Measurements from ENCODE around the gene CROCC.

Gene CROCC

DNA sequence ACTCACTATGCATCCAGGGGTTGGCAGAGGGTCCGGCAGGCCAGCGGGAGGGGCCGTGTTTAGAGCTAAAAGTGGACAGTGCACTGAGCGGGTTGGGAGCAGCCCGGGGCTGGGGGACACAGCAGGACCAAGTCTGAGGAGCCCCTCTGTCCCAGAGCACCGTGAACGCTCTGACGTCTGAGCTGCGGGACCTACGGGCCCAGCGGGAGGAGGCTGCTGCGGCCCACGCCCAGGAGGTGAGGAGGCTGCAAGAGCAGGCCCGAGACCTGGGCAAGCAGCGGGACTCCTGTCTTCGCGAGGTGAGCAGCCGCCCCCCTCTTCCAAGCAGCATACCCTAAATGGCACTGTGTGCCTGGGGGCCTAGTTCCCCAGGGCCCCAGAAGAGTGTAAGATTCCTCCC, 32.8 kb downstream of the CROCC start:
- in situ Hi-C loops (cut with MboI; ENCODE audit: low sequenced_read_pairs, unreplicated experiment): no loop called here
- DNase-seq (ENCODE audit: low spot score): no peak
- TF ChIP-seq, protein P1, sequence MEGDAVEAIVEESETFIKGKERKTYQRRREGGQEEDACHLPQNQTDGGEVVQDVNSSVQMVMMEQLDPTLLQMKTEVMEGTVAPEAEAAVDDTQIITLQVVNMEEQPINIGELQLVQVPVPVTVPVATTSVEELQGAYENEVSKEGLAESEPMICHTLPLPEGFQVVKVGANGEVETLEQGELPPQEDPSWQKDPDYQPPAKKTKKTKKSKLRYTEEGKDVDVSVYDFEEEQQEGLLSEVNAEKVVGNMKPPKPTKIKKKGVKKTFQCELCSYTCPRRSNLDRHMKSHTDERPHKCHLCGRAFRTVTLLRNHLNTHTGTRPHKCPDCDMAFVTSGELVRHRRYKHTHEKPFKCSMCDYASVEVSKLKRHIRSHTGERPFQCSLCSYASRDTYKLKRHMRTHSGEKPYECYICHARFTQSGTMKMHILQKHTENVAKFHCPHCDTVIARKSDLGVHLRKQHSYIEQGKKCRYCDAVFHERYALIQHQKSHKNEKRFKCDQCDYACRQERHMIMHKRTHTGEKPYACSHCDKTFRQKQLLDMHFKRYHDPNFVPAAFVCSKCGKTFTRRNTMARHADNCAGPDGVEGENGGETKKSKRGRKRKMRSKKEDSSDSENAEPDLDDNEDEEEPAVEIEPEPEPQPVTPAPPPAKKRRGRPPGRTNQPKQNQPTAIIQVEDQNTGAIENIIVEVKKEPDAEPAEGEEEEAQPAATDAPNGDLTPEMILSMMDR (IDR thresholded peaks at IDR 0.05; ENCODE audit: borderline replicate concordance, control extremely low read depth, extremely low read depth, insufficient read depth, missing control alignments): no peak

DNA sequence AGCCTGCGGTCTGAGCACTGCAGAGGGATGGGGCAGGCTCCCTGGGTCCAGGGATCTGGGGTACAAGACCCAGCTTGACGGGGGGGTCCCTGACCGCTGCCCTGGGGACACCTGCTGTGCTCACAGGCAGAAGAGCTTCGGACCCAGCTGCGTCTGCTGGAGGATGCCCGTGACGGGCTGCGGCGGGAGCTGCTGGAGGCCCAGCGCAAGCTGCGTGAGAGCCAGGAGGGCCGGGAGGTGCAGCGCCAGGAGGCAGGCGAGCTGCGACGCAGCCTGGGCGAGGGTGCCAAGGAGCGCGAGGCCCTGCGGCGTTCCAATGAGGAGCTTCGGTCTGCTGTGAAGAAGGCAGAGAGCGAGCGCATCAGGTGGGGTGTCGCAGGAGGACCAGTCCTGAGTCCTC, 33.5 kb downstream of the CROCC start:
- in situ Hi-C loops (cut with MboI; ENCODE audit: low sequenced_read_pairs, unreplicated experiment): no loop called here
- TF ChIP-seq, protein P1 (IDR thresholded peaks at IDR 0.05; ENCODE audit: borderline replicate concordance, control extremely low read depth, extremely low read depth, insufficient read depth, missing control alignments): no peak
- no peak for DNase-seq (ENCODE audit: low spot score)

DNA sequence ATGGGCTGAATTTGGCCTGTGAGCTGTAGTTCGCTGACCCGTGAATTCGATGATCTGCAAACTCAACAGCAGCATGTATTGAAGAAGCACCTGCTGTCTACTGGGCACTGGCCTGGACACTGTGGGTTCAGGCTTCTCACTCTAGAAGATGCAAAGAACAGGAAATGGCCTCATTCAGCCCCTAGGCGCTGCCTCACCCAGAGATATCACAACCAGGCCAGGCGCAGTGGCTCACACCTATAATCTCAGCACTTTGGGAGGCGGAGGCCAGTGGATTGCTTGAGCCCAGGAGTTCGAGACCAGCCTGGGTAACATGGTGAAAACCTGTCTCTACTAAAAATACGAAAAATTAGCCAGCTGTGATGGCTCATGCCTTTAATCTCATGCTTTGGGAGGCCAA, 35.0 kb downstream of the CROCC start:
- no peak for DNase-seq (ENCODE audit: low spot score)
- TF ChIP-seq, protein P1 (IDR thresholded peaks at IDR 0.05; ENCODE audit: borderline replicate concordance, control extremely low read depth, extremely low read depth, insufficient read depth, missing control alignments): no peak
- in situ Hi-C loops (cut with MboI; ENCODE audit: low sequenced_read_pairs, unreplicated experiment): no loop called here

DNA sequence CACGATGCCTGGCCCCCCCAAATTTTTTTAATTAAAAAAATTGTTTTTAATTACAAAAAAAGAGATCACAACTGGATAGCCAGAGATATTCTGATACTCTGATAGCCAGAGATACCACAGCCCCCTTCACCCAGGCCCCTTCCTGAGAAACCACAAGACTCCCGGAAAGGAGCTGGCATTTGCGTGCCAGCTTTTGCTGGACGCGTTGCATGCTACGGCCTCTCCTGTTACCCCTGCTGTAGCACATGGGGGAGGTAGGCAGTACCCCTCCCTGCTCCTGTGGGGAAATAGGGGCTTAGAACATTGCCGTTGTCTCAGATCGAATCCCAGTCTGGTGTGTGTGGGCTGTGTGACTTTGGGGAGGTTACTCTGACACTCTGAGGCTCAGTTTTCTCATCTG, 36.0 kb downstream of the CROCC start:
- in situ Hi-C loops (cut with MboI; ENCODE audit: low sequenced_read_pairs, unreplicated experiment): no loop called here
- TF ChIP-seq, protein P1 (IDR thresholded peaks at IDR 0.05; ENCODE audit: borderline replicate concordance, control extremely low read depth, extremely low read depth, insufficient read depth, missing control alignments): no peak

DNA sequence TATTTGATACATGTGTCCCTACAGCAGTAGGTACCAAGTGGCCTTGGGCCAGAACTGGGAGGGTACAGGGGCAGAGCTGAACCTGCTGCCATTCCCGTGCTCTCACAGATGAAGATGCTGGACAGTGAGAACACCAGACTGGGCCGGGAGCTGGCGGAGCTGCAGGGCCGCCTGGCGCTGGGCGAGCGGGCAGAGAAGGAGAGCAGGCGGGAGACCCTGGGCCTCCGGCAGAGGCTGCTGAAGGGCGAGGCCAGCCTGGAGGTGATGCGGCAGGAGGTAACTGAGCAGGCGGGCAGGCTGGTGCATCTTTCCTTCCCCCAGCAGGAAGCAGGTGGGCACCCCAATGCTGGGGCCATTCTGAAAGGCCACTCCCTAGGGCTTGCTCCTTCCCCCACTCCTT, 36.7 kb downstream of the CROCC start:
- in situ Hi-C loops (cut with MboI; ENCODE audit: low sequenced_read_pairs, unreplicated experiment): no loop called here
- TF ChIP-seq, protein P1 (IDR thresholded peaks at IDR 0.05; ENCODE audit: borderline replicate concordance, control extremely low read depth, extremely low read depth, insufficient read depth, missing control alignments): no peak
- DNase-seq (ENCODE audit: low spot score): no peak

More for the DNA sequence above, 36.0 kb downstream of the CROCC start:
- no peak for DNase-seq (ENCODE audit: low spot score)

DNA sequence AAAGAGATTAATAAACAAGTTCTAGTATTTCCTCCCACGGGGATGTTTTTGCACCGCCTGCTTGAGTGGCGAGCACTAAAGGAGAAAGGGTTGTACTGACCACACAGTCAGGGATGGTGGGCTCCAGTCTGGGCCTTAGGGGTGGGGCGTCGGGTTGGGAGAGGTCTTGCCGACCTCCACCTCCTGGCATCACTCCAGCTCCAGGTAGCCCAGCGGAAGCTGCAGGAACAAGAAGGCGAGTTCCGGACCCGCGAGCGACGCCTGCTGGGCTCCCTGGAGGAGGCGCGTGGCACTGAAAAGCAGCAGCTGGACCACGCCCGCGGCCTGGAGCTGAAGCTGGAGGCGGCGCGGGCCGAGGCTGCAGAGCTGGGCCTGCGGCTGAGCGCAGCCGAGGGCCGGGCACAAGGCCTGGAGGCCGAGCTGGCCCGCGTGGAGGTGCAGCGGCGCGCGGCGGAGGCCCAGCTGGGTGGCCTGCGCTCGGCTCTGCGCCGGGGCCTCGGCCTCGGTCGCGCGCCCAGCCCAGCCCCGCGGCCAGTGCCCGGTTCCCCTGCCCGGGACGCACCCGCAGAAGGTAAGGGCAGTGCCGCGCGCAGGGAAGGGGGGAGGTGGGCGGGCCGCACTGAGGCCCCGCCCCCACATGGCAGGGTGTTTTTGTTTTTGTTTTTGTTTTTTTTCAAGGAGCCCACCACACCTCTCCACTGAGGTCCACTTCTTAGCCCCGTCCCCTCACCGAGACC, 39.0 kb downstream of the CROCC start:
- peak; percentile 82 for DNase-seq (ENCODE audit: low spot score)
- TF ChIP-seq, protein P1 (IDR thresholded peaks at IDR 0.05; ENCODE audit: borderline replicate concordance, control extremely low read depth, extremely low read depth, insufficient read depth, missing control alignments): peak; percentile 91
- in situ Hi-C loops (cut with MboI; ENCODE audit: low sequenced_read_pairs, unreplicated experiment): loop anchor here (10.0 kb wide), 1 partner anchor 84 kb away; no protein-coding TSS in a partner anchor

Measured in GM13976 (cell line).